Measurements from ENCODE around the gene ZNF646.

ZNF646 gene

DNA sequence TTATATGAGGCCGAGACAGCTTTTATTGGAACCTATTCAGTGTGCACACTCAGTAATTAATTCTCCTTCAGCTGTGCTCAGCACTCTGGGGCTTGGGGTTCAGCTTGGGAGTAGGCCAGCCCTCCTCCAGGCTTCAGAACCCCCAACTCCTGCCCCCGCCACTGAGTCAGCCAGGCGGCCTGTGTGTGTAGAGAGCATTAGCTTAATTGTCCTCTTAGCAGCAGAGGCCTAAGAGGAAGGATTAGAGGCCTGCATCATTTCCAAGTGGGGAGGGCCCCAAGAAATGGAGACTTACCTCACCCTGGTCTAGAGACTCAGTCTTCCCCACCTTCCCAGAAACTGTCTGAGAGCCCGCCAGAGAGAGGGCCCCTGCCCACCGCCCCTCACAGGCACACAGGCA lies 13.7 kb downstream of the ZNF646 start:
- Histone ChIP-seq H4K20me1 (ENCODE audit: insufficient read depth, low read length) (no peaks in the 10 kb centered on the region), H3K27ac (ENCODE audit: low read length) (no peak overlapping the region), H3K79me2 (ENCODE audit: low read length) (peaks cover 9% of the 10 kb centered on the region), H3F3A (ENCODE audit: insufficient read depth, low read length) (no peaks in the 10 kb centered on the region), H3K27me3 (replicated peaks; ENCODE audit: insufficient read depth, low read length) (no peaks in the 10 kb centered on the region), H3K4me3 (ENCODE audit: low read length) (no peak overlapping the region), H3K9me3 (replicated peaks; ENCODE audit: insufficient read depth, low read length) (no peaks in the 10 kb centered on the region), H3K36me3 (replicated peaks; ENCODE audit: insufficient read depth, low read length) (no peaks in the 10 kb centered on the region), H3K4me2 (ENCODE audit: low read depth, low read length) (no peak overlapping the region), H2AFZ (ENCODE audit: low read length) (no peak overlapping the region), H3K9me2 (replicated peaks; ENCODE audit: insufficient read depth, low read length) (no peaks in the 10 kb centered on the region), H3K9ac (ENCODE audit: low read length) (no peak overlapping the region), H3K4me1 (ENCODE audit: low read length) (no peaks in the 10 kb centered on the region)
- TF ChIP-seq EZH2phosphoT487 (IDR thresholded peaks at IDR 0.05; ENCODE audit: low read length), result no peak
- TF ChIP-seq EZH2 (optimal IDR thresholded peaks at IDR 0.05; ENCODE audit: low read depth, low read length), result no peak
- TF ChIP-seq CTCF (IDR thresholded peaks at IDR 0.05; ENCODE audit: low read length), result no peak
- no peak for DNase-seq

DNA sequence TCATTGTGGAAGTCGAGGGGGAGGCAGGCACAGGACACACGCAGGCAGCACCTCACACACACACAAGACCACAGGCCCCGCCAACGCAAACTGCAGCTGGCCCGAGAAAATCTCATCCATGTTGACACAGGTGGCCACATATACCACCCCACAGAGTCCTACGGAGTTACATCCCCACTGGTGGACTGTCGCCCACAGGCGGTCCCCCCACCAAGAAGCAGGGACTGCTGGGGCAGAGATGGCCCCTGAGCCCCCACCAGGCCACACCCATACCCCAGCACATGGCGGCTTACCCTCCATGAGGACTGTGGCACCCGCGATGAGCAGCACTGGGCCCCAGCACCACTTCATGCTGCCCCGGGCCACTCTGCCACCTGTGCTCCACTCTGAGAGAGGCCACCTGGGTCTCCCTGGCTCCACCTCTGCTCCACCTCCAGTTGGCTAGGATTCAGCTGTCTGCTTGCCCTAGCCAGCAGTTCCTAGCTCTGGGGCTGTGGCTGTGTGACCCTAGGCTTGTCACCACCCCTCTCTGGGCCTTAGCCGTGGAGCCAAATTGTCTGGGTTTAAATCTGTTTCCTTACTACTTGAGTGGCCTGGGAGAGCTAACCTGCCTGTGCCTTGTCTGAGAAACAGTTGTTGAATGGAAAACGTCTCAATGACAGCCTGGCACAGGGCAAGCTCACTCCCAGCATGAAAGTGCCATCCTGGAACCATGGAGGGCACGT lies 14.4 kb downstream of the ZNF646 start, which contains the start of gene PRSS53:
PRSS53 (minus strand) TSS at position 485 of the 725 bp plus-strand sequence; CDS start at position 351, 134 bp downstream.
- H3K79me2 ChIP-seq (ENCODE audit: low read length), result peaks cover 14% of the 10 kb centered on the region
- H3K9ac ChIP-seq (ENCODE audit: low read length), result no peak within 1 kb of the TSS
- TF ChIP-seq EZH2 (optimal IDR thresholded peaks at IDR 0.05; ENCODE audit: low read depth, low read length) (no peak), CTCF (IDR thresholded peaks at IDR 0.05; ENCODE audit: low read length) (no peak), EZH2phosphoT487 (IDR thresholded peaks at IDR 0.05; ENCODE audit: low read length) (no peak)
- no peak within 1 kb of the TSS for H3K4me2 ChIP-seq (ENCODE audit: low read depth, low read length)
- no peaks in the 10 kb centered on the region for H3K9me2 ChIP-seq (replicated peaks; ENCODE audit: insufficient read depth, low read length)
- H2AFZ ChIP-seq (ENCODE audit: low read length), result no peak within 1 kb of the TSS
- no peak for DNase-seq
- no peaks in the 10 kb centered on the region for H3K36me3 ChIP-seq (replicated peaks; ENCODE audit: insufficient read depth, low read length)
- no peaks in the 10 kb centered on the region for H3K4me1 ChIP-seq (ENCODE audit: low read length)
- H3K4me3 ChIP-seq (ENCODE audit: low read length), result no peak within 1 kb of the TSS
- no peaks in the 10 kb centered on the region for H3F3A ChIP-seq (ENCODE audit: insufficient read depth, low read length)
- H3K27me3 ChIP-seq (replicated peaks; ENCODE audit: insufficient read depth, low read length), result no peaks in the 10 kb centered on the region
- H3K27ac ChIP-seq (ENCODE audit: low read length), result no peak within 1 kb of the TSS
- no peaks in the 10 kb centered on the region for H4K20me1 ChIP-seq (ENCODE audit: insufficient read depth, low read length)
- H3K9me3 ChIP-seq (replicated peaks; ENCODE audit: insufficient read depth, low read length), result no peaks in the 10 kb centered on the region

DNA sequence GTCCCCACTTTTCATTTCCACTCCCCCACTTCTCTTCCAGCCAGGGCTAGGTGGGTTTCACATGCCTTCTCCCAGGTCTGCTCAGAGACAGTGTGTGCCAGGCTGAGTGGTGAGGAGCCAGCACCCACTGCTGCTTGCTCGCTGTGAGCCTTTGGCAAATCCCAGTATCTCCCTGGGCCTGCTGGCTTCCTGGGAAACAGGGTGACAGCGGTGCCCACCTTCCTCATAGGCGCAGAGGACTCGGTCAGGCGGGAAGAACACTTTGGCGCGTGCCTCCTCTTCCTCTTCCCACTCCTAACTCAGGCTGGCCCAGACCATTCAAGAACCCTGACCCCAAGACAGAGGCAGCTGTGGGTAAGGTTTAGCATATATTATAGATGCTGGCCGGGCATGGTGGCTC lies 15.0 kb downstream of the ZNF646 start:
- no peak for DNase-seq
- TF ChIP-seq EZH2 (optimal IDR thresholded peaks at IDR 0.05; ENCODE audit: low read depth, low read length) (no peak), EZH2phosphoT487 (IDR thresholded peaks at IDR 0.05; ENCODE audit: low read length) (no peak), CTCF (IDR thresholded peaks at IDR 0.05; ENCODE audit: low read length) (no peak)
- no peak overlapping the region for H3K4me3 ChIP-seq (ENCODE audit: low read length)
- no peak overlapping the region for H2AFZ ChIP-seq (ENCODE audit: low read length)
- H3K4me1 ChIP-seq (ENCODE audit: low read length), result no peaks in the 10 kb centered on the region
- H3F3A ChIP-seq (ENCODE audit: insufficient read depth, low read length), result peaks cover under 1% of the 10 kb centered on the region; the same call in 1 of the 2 replicates
- H4K20me1 ChIP-seq (ENCODE audit: insufficient read depth, low read length), result no peaks in the 10 kb centered on the region
- H3K27me3 ChIP-seq (replicated peaks; ENCODE audit: insufficient read depth, low read length), result no peaks in the 10 kb centered on the region
- H3K4me2 ChIP-seq (ENCODE audit: low read depth, low read length), result no peak overlapping the region
- no peaks in the 10 kb centered on the region for H3K9me3 ChIP-seq (replicated peaks; ENCODE audit: insufficient read depth, low read length)
- peaks cover 20% of the 10 kb centered on the region for H3K79me2 ChIP-seq (ENCODE audit: low read length)
- H3K27ac ChIP-seq (ENCODE audit: low read length), result no peak overlapping the region
- H3K36me3 ChIP-seq (replicated peaks; ENCODE audit: insufficient read depth, low read length), result no peaks in the 10 kb centered on the region
- H3K9ac ChIP-seq (ENCODE audit: low read length), result no peak overlapping the region
- no peaks in the 10 kb centered on the region for H3K9me2 ChIP-seq (replicated peaks; ENCODE audit: insufficient read depth, low read length)

Data from MM.1S (cell line).